CD4-positive, alpha-beta T cell (primary cell): ENCODE results near the gene SLC2A10. TPM values are rescaled to one million over a fixed set of nuclear protein-coding genes. Genes with fewer than 3 reads are reported as not detected.

Source experiments
- ATAC-seq: fragments of 200-7000 bp; cut with Tn5 transposase; one replicate; pipeline ENCODE4 v1.10.0; 2022; ENCODE audit warnings: mild to moderate bottlenecking; ENCODE audit not compliant: poor library complexity
- CTCF ChIA-PET: fragments of 350-600 bp; sonication (Branson Sonifier 250); formaldehyde crosslinking; loops from one replicate; lab custom pipeline; 2021; ENCODE audit warnings: antibody characterized with exemption, inconsistent platforms; lab: Charles Lee
- POLR2A ChIA-PET: fragments of 350-600 bp; sonication (Branson Sonifier 250); formaldehyde crosslinking; loops from one replicate; lab custom pipeline; 2021; ENCODE audit warnings: antibody characterized with exemption, inconsistent platforms; lab: Charles Lee
- DNase-seq, 14 experiments: peaks; one replicate each; pipeline ENCODE4 v3.0.0-alpha.2; 2013 to 2020; ENCODE audit warnings: mixed read lengths in 2 of 14
- H3K27ac ChIP-seq, 2 donors: one replicate each; pipeline versions ENCODE4 v1.5.1 to v1.7.0; 2013; ENCODE audit warnings: low read length in 2 of 2, low read depth in 1 of 2, mild to moderate bottlenecking in 1 of 2
- H3K27me3 ChIP-seq, 2 experiments: 1 replicate in 1 of 2; 2 replicates in 1 of 2; pipeline versions ENCODE4 v1.6.1 to v1.7.0; 2013; ENCODE audit warnings: low read length in 2 of 2, control low read depth in 1 of 2, mild to moderate bottlenecking in 1 of 2, moderate library complexity in 1 of 2; ENCODE audit not compliant: insufficient read depth in 2 of 2, control insufficient read depth in 1 of 2
- H3K36me3 ChIP-seq: one replicate; pipeline ENCODE4 v1.6.1; 2013; ENCODE audit warnings: low read length, control low read depth; ENCODE audit not compliant: insufficient read depth
- H3K4me1 ChIP-seq: one replicate; pipeline ENCODE4 v1.6.1; 2013; ENCODE audit warnings: low read length, control low read depth; ENCODE audit not compliant: insufficient read depth
- H3K4me3 ChIP-seq: one replicate; pipeline ENCODE4 v1.5.1; 2013; ENCODE audit warnings: mild to moderate bottlenecking, low read length, moderate library complexity
- H3K9me3 ChIP-seq, 2 experiments: 1 replicate in 1 of 2; 2 replicates in 1 of 2; pipeline versions ENCODE4 v1.6.1 to v1.7.0; 2013; ENCODE audit warnings: low read length in 2 of 2, mild to moderate bottlenecking in 2 of 2, control low read depth in 1 of 2, moderate library complexity in 1 of 2; ENCODE audit not compliant: control insufficient read depth in 1 of 2, insufficient read depth in 1 of 2
- H3K27ac Mint-ChIP-seq: one replicate; pipeline ENCODE4 v1.8.0; 2020; ENCODE audit warnings: mixed read lengths
- H3K27me3 Mint-ChIP-seq: one replicate; pipeline ENCODE4 v1.8.0; 2021; ENCODE audit warnings: mixed read lengths
- H3K36me3 Mint-ChIP-seq: one replicate; pipeline ENCODE4 v1.8.0; 2021; ENCODE audit warnings: low read depth, mixed read lengths
- H3K4me1 Mint-ChIP-seq: one replicate; pipeline ENCODE4 v1.8.0; 2021; ENCODE audit warnings: low read depth, mixed read lengths
- H3K4me3 Mint-ChIP-seq: one replicate; pipeline ENCODE4 v1.8.0; 2020; ENCODE audit warnings: mild to moderate bottlenecking, mixed read lengths
- H3K9me3 Mint-ChIP-seq: one replicate; pipeline ENCODE4 v1.8.0; 2020; ENCODE audit warnings: mixed read lengths
- intact Hi-C, 2 experiments: fragments of 100-400 bp; cut with DNase I in 1 of 2; cut with micrococcal nuclease in 1 of 2; formaldehyde crosslinking; loops; one replicate each; pipeline versions ENCODE4 v1.15.1 to v1.9.0; 2023 to 2025; cut with DNase I, micrococcal nuclease
- total RNA-seq, 174 experiments: library from RNA in 2 of 174; stranded (reverse) in 2 of 174; gene quantifications; one replicate each; pipeline ENCODE4 v1.2.3 and lab custom pipeline; 2021 to 2026
- TF ChIP-seq, protein P1 (sequence below): fragments of 200-600 bp; IDR thresholded peaks from one replicate; pipeline ENCODE4 v1.8.0; 2022; ENCODE audit warnings: antibody characterized with exemption, mild to moderate bottlenecking

Gene SLC2A10
- total RNA-seq, 2 experiments from 2014 or later = not detected

DNA sequence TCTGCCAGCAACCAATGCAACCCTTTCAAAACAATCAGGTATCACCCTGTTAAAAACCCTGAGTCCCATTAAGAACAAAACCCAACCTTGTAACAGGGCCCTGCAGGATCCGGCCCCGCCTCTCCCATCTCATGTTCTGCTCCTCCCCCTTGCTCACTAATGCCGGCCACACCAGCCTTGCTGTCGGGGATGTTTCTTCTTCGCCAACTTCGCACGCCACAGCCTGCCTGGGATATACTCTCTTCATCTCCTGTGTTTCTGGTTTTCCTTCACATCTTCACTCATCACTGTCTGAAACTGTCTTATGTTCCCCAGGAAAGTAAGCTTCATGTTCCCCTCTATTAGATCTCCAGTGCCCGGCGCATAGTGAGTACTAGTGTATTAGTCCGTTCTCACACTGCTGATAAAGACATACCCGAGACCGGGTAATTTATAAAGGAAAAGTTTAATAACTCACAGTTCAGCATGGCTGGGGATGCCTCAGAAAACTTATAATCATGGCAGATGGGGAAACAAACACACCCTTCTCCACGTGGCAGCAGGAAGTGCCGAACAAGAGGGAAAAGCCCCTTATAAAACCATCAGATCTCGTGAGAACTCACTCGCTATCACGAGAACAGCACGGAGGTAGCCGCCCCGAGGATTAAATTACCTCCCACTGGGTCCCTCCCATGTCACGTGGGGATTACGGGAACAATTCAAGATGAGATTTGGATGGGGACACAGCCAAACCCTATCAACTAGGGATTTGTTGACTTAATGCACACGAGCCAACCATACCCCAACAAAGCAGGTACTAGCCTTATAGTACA lies 25.3 kb upstream of the SLC2A10 start:
- Mint-ChIP-seq H3K9me3 (no peaks in the 10 kb centered on the region), H3K27me3 (no peaks in the 10 kb centered on the region), H3K4me3 (no peak overlapping the region), H3K36me3 (peaks cover 37% of the 10 kb centered on the region), H3K4me1 (peaks cover 75% of the 10 kb centered on the region), H3K27ac (peak overlapping the region; percentile 45)
- no peak for ATAC-seq
- TF ChIP-seq, protein P1, sequence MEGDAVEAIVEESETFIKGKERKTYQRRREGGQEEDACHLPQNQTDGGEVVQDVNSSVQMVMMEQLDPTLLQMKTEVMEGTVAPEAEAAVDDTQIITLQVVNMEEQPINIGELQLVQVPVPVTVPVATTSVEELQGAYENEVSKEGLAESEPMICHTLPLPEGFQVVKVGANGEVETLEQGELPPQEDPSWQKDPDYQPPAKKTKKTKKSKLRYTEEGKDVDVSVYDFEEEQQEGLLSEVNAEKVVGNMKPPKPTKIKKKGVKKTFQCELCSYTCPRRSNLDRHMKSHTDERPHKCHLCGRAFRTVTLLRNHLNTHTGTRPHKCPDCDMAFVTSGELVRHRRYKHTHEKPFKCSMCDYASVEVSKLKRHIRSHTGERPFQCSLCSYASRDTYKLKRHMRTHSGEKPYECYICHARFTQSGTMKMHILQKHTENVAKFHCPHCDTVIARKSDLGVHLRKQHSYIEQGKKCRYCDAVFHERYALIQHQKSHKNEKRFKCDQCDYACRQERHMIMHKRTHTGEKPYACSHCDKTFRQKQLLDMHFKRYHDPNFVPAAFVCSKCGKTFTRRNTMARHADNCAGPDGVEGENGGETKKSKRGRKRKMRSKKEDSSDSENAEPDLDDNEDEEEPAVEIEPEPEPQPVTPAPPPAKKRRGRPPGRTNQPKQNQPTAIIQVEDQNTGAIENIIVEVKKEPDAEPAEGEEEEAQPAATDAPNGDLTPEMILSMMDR = no peak
- no peak for DNase-seq
- CTCF ChIA-PET = no interaction called here
- Histone ChIP-seq H3K9me3 (no peaks in the 10 kb centered on the region), H3K27me3 (no peaks in the 10 kb centered on the region), H3K4me3 (no peak overlapping the region), H3K4me1 (peaks cover 38% of the 10 kb centered on the region), H3K36me3 (peaks cover 33% of the 10 kb centered on the region), H3K27ac (no peak overlapping the region)
- intact Hi-C loops = loop anchor here in 1 of 2 experiments (1.0 to 10.0 kb wide), 4 partner anchors 13 to 889 kb away; partner anchors contain the start of genes DNTTIP1 and WFDC3
- POLR2A ChIA-PET = no interaction called here

DNA sequence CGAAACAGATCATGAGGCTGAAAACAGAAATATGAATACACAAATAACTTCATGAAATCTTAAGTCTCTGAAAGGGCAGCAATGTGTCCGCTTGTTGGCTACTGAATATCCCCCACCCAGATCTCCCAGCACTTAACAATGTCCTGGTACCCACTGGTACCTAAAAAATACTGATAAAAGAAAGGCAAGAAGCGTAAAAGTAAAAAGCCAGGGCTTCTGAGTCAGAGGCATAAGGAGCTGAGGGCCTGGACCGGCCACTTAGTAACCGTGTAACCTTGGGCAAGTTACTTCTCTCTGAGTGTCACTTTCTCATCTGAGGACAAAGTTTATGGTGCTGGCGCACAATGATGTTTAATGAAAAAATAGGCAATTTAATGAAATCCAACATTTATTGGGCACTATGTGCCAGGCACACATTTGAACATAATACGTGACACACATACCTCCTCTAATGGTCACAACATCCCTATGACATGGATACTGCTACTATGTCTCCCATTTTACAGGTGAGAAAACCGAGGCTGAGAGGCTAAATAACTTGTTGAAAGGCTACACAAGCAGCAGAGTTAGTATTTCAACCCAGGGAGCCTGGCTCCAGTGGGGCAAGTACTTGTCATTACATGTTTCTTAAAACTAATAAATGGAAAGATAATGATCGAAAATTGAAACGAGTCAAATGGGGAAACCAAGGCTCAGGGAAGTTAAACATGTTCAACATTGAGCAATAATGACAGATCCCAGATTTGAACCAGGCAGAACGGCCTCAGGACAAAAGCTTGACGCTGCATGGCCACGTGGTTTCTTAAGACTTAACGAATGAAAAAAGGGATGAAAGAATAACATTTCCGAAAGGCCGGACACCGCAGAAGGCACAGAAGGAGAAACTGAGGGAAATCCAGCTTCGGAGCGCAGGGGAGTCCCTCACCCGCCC lies 21.0 kb upstream of the SLC2A10 start:
- H3K4me1 ChIP-seq = peaks cover 36% of the 10 kb centered on the region
- TF ChIP-seq, protein P1 = no peak
- DNase-seq = no peak
- Mint-ChIP-seq H3K4me1 (peaks cover 63% of the 10 kb centered on the region), H3K27me3 (no peaks in the 10 kb centered on the region), H3K27ac (peak overlapping the region; percentile 94), H3K36me3 (peaks cover 42% of the 10 kb centered on the region), H3K9me3 (no peaks in the 10 kb centered on the region), H3K4me3 (peak overlapping the region; percentile 99)
- peak overlapping the region; percentile 92 for H3K4me3 ChIP-seq
- no peaks in the 10 kb centered on the region for H3K9me3 ChIP-seq
- CTCF ChIA-PET = no interaction called here
- ATAC-seq = no peak
- no peaks in the 10 kb centered on the region for H3K27me3 ChIP-seq
- POLR2A ChIA-PET = interaction anchor here (0.8 to 2.7 kb wide), 3 partner anchors 19 to 751 kb away, joined by 3 to 7 read pairs (median 3); no protein-coding TSS in a partner anchor
- H3K27ac ChIP-seq = peak overlapping the region; percentile 27 to 68
- peaks cover 33% of the 10 kb centered on the region for H3K36me3 ChIP-seq
- intact Hi-C loops = loop anchor here in 1 of 2 experiments (10.0 kb wide), 1 partner anchor 894 kb away; the partner anchor contains the start of genes DNTTIP1 and WFDC3
